H1 (cell line): ENCODE data around the gene WDR45B. TPM values are rescaled to one million over a fixed set of nuclear protein-coding genes. Genes with fewer than 3 reads are reported as not detected.

Source experiments
- CTCF ChIA-PET: fragments of 300-600 bp; sonication (Branson Sonifier 250); formaldehyde crosslinking; loops from one replicate; lab custom pipeline; 2021; ENCODE audit not compliant: partially characterized antibody; lab: Charles Lee
- POLR2A ChIA-PET: fragments of 300-600 bp; sonication (Branson Sonifier 250); formaldehyde crosslinking; loops from one replicate; lab custom pipeline; 2021; ENCODE audit warnings: inconsistent platforms; ENCODE audit not compliant: partially characterized antibody; lab: Charles Lee
- DNase-seq, 2 experiments: peaks; one replicate each; pipeline versions ENCODE4 v3.0.0 to v3.0.0-alpha.2; 2010 to 2022; ENCODE audit warnings: low spot score in 2 of 2, low read depth in 1 of 2, mixed read lengths in 1 of 2
- FAIRE-seq: peaks from 2 replicates; lab custom pipeline; 2011; peaks lifted over from hg19 to GRCh38; lab: Jason Lieb, UNC
- H2AFZ ChIP-seq: 2 replicates; pipeline ENCODE4 v1.8.1; 2012; ENCODE audit warnings: low read length, inconsistent platforms
- H2AK5ac ChIP-seq: 2 replicates; pipeline ENCODE4 v1.6.1; 2013; ENCODE audit warnings: low read depth, low read length
- H2BK120ac ChIP-seq: replicated peaks from 2 replicates; pipeline ENCODE3; 2013; ENCODE audit warnings: low read depth, low read length, inconsistent platforms
- H2BK12ac ChIP-seq: 2 replicates; pipeline ENCODE4 v1.6.1; 2013; ENCODE audit warnings: low read depth, low read length
- H2BK15ac ChIP-seq: 2 replicates; pipeline ENCODE4 v1.6.1; 2013; ENCODE audit warnings: low read length
- H2BK20ac ChIP-seq: 2 replicates; pipeline ENCODE4 v1.6.1; 2013; ENCODE audit warnings: low read length
- H2BK5ac ChIP-seq: 2 replicates; pipeline ENCODE4 v1.6.1; 2013; ENCODE audit warnings: low read depth, low read length
- H3K14ac ChIP-seq: 2 replicates; pipeline ENCODE4 v1.6.1; 2013; ENCODE audit warnings: inconsistent platforms; ENCODE audit not compliant: insufficient read length
- H3K18ac ChIP-seq: 2 replicates; pipeline ENCODE4 v1.6.1; 2013; ENCODE audit warnings: low read length; ENCODE audit errors: extremely low read depth
- H3K23ac ChIP-seq: 2 replicates; pipeline ENCODE4 v1.6.1; 2013; ENCODE audit warnings: inconsistent platforms; ENCODE audit not compliant: insufficient read length
- H3K23me2 ChIP-seq: 2 replicates; pipeline ENCODE4 v1.6.1; 2013; ENCODE audit warnings: low read depth, low read length
- H3K27ac ChIP-seq: 2 replicates; pipeline ENCODE4 v1.6.1; 2011; ENCODE audit warnings: low read depth, low read length, inconsistent platforms
- H3K27me3 ChIP-seq, 4 experiments: replicated peaks in 1 of 4; 1 replicate in 1 of 4; 2 replicates in 3 of 4; pipeline versions ENCODE4 v1.6.1 to v1.8.1; 2011 to 2013; ENCODE audit warnings: low read length in 3 of 4, mild to moderate bottlenecking in 3 of 4, inconsistent platforms in 2 of 4, mixed read lengths in 2 of 4, moderate library complexity in 1 of 4; ENCODE audit not compliant: control insufficient read depth in 3 of 4, insufficient read depth in 3 of 4; ENCODE audit errors: extremely low read depth in 1 of 4
- H3K36me3 ChIP-seq, 4 experiments: 2 replicates each; pipeline versions ENCODE4 v1.6.1 to v1.8.1; 2011 to 2013; ENCODE audit warnings: mild to moderate bottlenecking in 4 of 4, low read length in 3 of 4, moderate library complexity in 2 of 4, control low read depth in 1 of 4, inconsistent platforms in 1 of 4; ENCODE audit not compliant: insufficient read depth in 4 of 4, control insufficient read depth in 2 of 4
- H3K4ac ChIP-seq: replicated peaks from 2 replicates; pipeline ENCODE3; 2013; ENCODE audit warnings: low read length, low read depth, mixed read lengths, inconsistent platforms; ENCODE audit not compliant: insufficient read length
- H3K4me1 ChIP-seq, 4 experiments: replicated peaks in 1 of 4; 1 replicate in 1 of 4; 2 replicates in 3 of 4; pipeline versions ENCODE4 v1.6.1 to v1.8.1; 2011 to 2013; ENCODE audit warnings: low read length in 3 of 4, inconsistent platforms in 2 of 4, mixed read lengths in 1 of 4; ENCODE audit not compliant: insufficient read depth in 4 of 4, control insufficient read depth in 3 of 4
- H3K4me2 ChIP-seq, 2 experiments: 2 replicates each; pipeline versions ENCODE4 v1.6.1 to v1.8.1; 2011 to 2013; ENCODE audit warnings: low read depth in 2 of 2, low read length in 2 of 2, control low read depth in 1 of 2, inconsistent platforms in 1 of 2, mild to moderate bottlenecking in 1 of 2; ENCODE audit not compliant: insufficient read depth in 1 of 2
- H3K4me3 ChIP-seq, 4 experiments: fragments of 200-600, 300-600 bp in 1 of 4; sonication (generic), shearing (Covaris generic), sonication (Bioruptor Twin) in 1 of 4; 2 replicates each; pipeline versions ENCODE4 v1.5.1 to v1.8.1; 2011 to 2016; ENCODE audit warnings: low read length in 4 of 4, low read depth in 3 of 4, control low read depth in 2 of 4, inconsistent platforms in 2 of 4, mild to moderate bottlenecking in 2 of 4, mixed read lengths in 1 of 4, moderate library complexity in 1 of 4; ENCODE audit not compliant: insufficient read depth in 2 of 4; ENCODE audit errors: extremely low read depth in 1 of 4
- H3K56ac ChIP-seq: replicated peaks from 2 replicates; pipeline ENCODE3; 2013; ENCODE audit warnings: low read depth, mild to moderate bottlenecking, mixed read lengths, low read length, inconsistent platforms; ENCODE audit not compliant: insufficient read length
- H3K79me1 ChIP-seq: 2 replicates; pipeline ENCODE4 v1.6.1; 2013; ENCODE audit warnings: low read depth, low read length, control low read depth
- H3K79me2 ChIP-seq, 2 experiments: 2 replicates each; pipeline versions ENCODE4 v1.6.1 to v1.8.1; 2012 to 2013; ENCODE audit warnings: low read length in 2 of 2, mild to moderate bottlenecking in 2 of 2, inconsistent platforms in 1 of 2; ENCODE audit not compliant: insufficient read depth in 2 of 2, control insufficient read depth in 1 of 2
- H3K9ac ChIP-seq, 4 experiments: replicated peaks in 1 of 4; 1 replicate in 1 of 4; 2 replicates in 3 of 4; pipeline versions ENCODE4 v1.6.1 to v1.8.1; 2011 to 2013; ENCODE audit warnings: low read depth in 3 of 4, low read length in 3 of 4, control low read depth in 2 of 4, mild to moderate bottlenecking in 2 of 4, moderate library complexity in 2 of 4, inconsistent platforms in 1 of 4; ENCODE audit errors: extremely low read depth in 1 of 4
- H3K9me3 ChIP-seq, 2 experiments: 2 replicates each; pipeline versions ENCODE4 v1.6.1 to v1.8.1; 2012 to 2013; ENCODE audit warnings: mild to moderate bottlenecking in 2 of 2, moderate library complexity in 2 of 2, control low read depth in 1 of 2, inconsistent platforms in 1 of 2, low read depth in 1 of 2, low read length in 1 of 2, mixed read lengths in 1 of 2; ENCODE audit not compliant: insufficient read depth in 2 of 2
- H4K20me1 ChIP-seq, 2 experiments: replicated peaks in 1 of 2; 2 replicates each; pipeline versions ENCODE3 to v1.8.1; 2011 to 2013; ENCODE audit warnings: inconsistent platforms in 2 of 2, low read length in 2 of 2, mild to moderate bottlenecking in 1 of 2; ENCODE audit not compliant: insufficient read depth in 2 of 2, control insufficient read depth in 1 of 2
- H4K5ac ChIP-seq: 2 replicates; pipeline ENCODE4 v1.6.1; 2013; ENCODE audit warnings: low read length, low read depth, mixed read lengths, inconsistent platforms; ENCODE audit not compliant: insufficient read length
- H4K8ac ChIP-seq: 2 replicates; pipeline ENCODE4 v1.8.0; 2013; ENCODE audit warnings: mild to moderate bottlenecking, moderate library complexity, low read length, inconsistent platforms; ENCODE audit not compliant: insufficient read depth; ENCODE audit errors: extremely low read depth
- H4K91ac ChIP-seq: replicated peaks from 2 replicates; pipeline ENCODE3; 2013; ENCODE audit warnings: low read length, mixed read lengths, inconsistent platforms; ENCODE audit not compliant: insufficient read length
- ATF2 ChIP-seq: IDR thresholded peaks from 2 replicates; pipeline ENCODE4 v1.6.1; 2012; ENCODE audit warnings: low read length, inconsistent platforms
- ATF3 ChIP-seq: IDR thresholded peaks from 2 replicates; pipeline ENCODE4 v1.6.1; 2011; ENCODE audit warnings: low read depth, mild to moderate bottlenecking, low read length; ENCODE audit not compliant: insufficient read depth
- CBX8 ChIP-seq: fragments of 300-800, 300-1000 bp; sonication (generic); IDR thresholded peaks from 2 replicates; pipeline ENCODE4 v1.7.1; 2016; ENCODE audit warnings: low read depth, low read length, borderline replicate concordance
- CHD2 ChIP-seq: IDR thresholded peaks from 2 replicates; pipeline ENCODE4 v1.6.1; 2012; ENCODE audit warnings: low read length, improper control_type of control experiment
- EP300 ChIP-seq, 2 experiments: IDR thresholded peaks; 1 replicate in 1 of 2; 2 replicates in 1 of 2; pipeline ENCODE4 v1.6.1; 2011 to 2012; ENCODE audit warnings: low read depth in 2 of 2, low read length in 2 of 2, mild to moderate bottlenecking in 2 of 2, borderline replicate concordance in 1 of 2, inconsistent platforms in 1 of 2, moderate library complexity in 1 of 2
- GTF2F1 ChIP-seq: IDR thresholded peaks from 2 replicates; pipeline ENCODE4 v1.6.1; 2012; ENCODE audit warnings: low read depth, low read length, improper control_type of control experiment, borderline replicate concordance
- HDAC2 ChIP-seq, 2 experiments: fragments of 300-600 bp in 1 of 2; sonication (generic) in 1 of 2; IDR thresholded peaks; 2 replicates each; pipeline ENCODE4 v1.6.1; 2011 to 2012; ENCODE audit warnings: low read depth in 2 of 2, low read length in 2 of 2, mild to moderate bottlenecking in 2 of 2, moderate library complexity in 2 of 2, borderline replicate concordance in 1 of 2, inconsistent platforms in 1 of 2
- SAP30 ChIP-seq: fragments of 300-600 bp; sonication (generic); IDR thresholded peaks from 2 replicates; pipeline ENCODE4 v1.7.1; 2012; ENCODE audit warnings: low read length, moderate library complexity, mild to moderate bottlenecking, inconsistent platforms; ENCODE audit not compliant: insufficient read depth, insufficient replicate concordance
- SRF ChIP-seq: IDR thresholded peaks from 2 replicates; pipeline ENCODE4 v1.6.1; 2011; ENCODE audit warnings: mild to moderate bottlenecking, low read depth, low read length, moderate library complexity
- TAF1 ChIP-seq: IDR thresholded peaks from 2 replicates; pipeline ENCODE4 v1.6.1; 2011; ENCODE audit warnings: mild to moderate bottlenecking, low read depth, low read length
- WGBS, 2 experiments: shearing (Covaris generic) in 1 of 2; methylation state at CpG; one replicate each; pipeline versions ENCODE4 v1.1.6 to v1.1.7; 2013 to 2015; ENCODE audit warnings: low lambda C conversion rate in 2 of 2, mixed read lengths in 2 of 2, inconsistent platforms in 1 of 2, low coverage in 1 of 2, missing lambda C conversion rate in 1 of 2; ENCODE audit not compliant: insufficient replicate concordance in 2 of 2, insufficient coverage in 1 of 2, insufficient read length in 1 of 2; ENCODE audit errors: extremely low coverage in 1 of 2, missing lambda C conversion rate in 1 of 2; 5-methylcytosine and 5-hydroxymethylcytosine counted together
- polyA plus RNA-seq, 7 experiments: library from polyadenylated mRNA; depleted of rRNA in 3 of 7; stranded (reverse) in 5 of 7; unstranded in 2 of 7; fragments of >200 nt in 5 of 7; fragments of 200-250 nt in 2 of 7; gene quantifications; 1 replicate in 5 of 7; 2 replicates in 1 of 7; 4 replicates in 1 of 7; pipeline versions ENCODE4 v1.2.1 to v1.2.3, GENCODE V29; 2011 to 2013; ENCODE audit warnings: missing spikeins in 2 of 7, mixed read lengths in 2 of 7
- total RNA-seq: library from RNA; stranded (reverse); fragmentation: NEBNext Ultra II Directional; extraction: Animal tissue kit (Norgen Biotek cat#: 25700); gene quantifications from 2 replicates; pipeline ENCODE4 v1.2.1, GENCODE V29; 2021

Gene WDR45B
- total and polyA plus RNA-seq, 2 of the 8 experiments (the other 6 are each of a cell fraction or from before 2014, with no cell fraction given): 82.0 to 100 TPM

GRCh38 chr17:82583720-82584234, 64.5 kb downstream of the WDR45B start:
- Histone ChIP-seq H3K23ac (no peak overlapping the region), H3K27me3 (no peaks in the 10 kb centered on the region), H2AK5ac (no peak overlapping the region), H3K14ac (no peak overlapping the region), H4K5ac (no peak overlapping the region), H2BK12ac (no peak overlapping the region), H4K20me1 (peaks cover 5 to 7% of the 10 kb centered on the region in 2 experiments), H2BK20ac (no peak overlapping the region), H3K4me2 (no peak overlapping the region), H2BK120ac (no peak overlapping the region), H4K91ac (no peak overlapping the region), H3K4me3 (no peak overlapping the region), H4K8ac (peak overlapping the region; percentile 76; the same call in 1 of the 2 replicates), H3K79me1 (0 out of 2 replicates have a peak, but pooled peaks cover 4% of the 10 kb centered on the region), H3K9me3 (no peaks in the 10 kb centered on the region; a peak in 1 of 4 replicates), H3K56ac (no peak overlapping the region), H2BK15ac (no peak overlapping the region), H2BK5ac (no peak overlapping the region), H3K23me2 (no peaks in the 10 kb centered on the region), H3K9ac (no peak overlapping the region), H3K18ac (no peak overlapping the region), H3K79me2 (no peaks in the 10 kb centered on the region; a peak in 1 of 4 replicates), H2AFZ (no peak overlapping the region), H3K27ac (no peak overlapping the region), H3K36me3 (peaks cover 8 to 44% (median 34%) of the 10 kb centered on the region in 4 experiments), H3K4me1 (no peaks in the 10 kb centered on the region), H3K4ac (no peak overlapping the region)
- DNase-seq (no peak), FAIRE-seq (no peak)
- CTCF ChIA-PET: no interaction called here
- POLR2A ChIA-PET: no interaction called here
- 93% methylated on average over 27 of the region's 28 CpGs; no CpG with 5 or more reads in 1 of the 2 experiments for WGBS, 2 experiments
- TF ChIP-seq ATF3: no peak
- no peak for TF ChIP-seq SRF
- no peak for TF ChIP-seq SAP30
- TF ChIP-seq EP300 (IDR thresholded peaks at IDR 0.05; ENCODE audit: borderline replicate concordance in 1 of 2, low read depth in 2 of 2, low read length in 2 of 2): no peak
- no peak for TF ChIP-seq ATF2
- no peak for TF ChIP-seq CBX8
- no peak for TF ChIP-seq HDAC2 (IDR thresholded peaks at IDR 0.05; ENCODE audit: borderline replicate concordance in 1 of 2, low read depth in 2 of 2, low read length in 2 of 2)
- TF ChIP-seq GTF2F1: no peak
- TF ChIP-seq TAF1: no peak
- TF ChIP-seq CHD2: no peak
